ENCODE measurements around the gene TAGAP.

DNA sequence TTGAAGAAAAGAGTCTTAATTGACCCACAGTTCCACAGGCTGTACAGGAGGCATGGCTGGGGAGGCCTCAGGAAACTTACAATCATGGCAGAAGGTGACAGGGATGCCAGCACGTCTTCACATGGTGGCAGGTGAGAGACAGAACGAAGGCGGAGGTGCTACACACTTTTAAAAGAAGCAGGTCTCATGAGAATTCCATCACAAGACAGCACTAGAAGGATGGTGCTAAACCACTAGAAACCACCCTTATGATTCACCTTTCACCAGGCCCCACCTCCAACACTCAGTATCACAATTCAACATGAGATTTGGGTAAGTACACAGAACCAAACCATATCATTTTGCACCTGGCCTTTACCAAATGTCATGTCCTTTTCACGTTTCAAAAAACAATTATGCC lies 20.9 kb downstream of the TAGAP start:
- TF ChIP-seq, protein P1, sequence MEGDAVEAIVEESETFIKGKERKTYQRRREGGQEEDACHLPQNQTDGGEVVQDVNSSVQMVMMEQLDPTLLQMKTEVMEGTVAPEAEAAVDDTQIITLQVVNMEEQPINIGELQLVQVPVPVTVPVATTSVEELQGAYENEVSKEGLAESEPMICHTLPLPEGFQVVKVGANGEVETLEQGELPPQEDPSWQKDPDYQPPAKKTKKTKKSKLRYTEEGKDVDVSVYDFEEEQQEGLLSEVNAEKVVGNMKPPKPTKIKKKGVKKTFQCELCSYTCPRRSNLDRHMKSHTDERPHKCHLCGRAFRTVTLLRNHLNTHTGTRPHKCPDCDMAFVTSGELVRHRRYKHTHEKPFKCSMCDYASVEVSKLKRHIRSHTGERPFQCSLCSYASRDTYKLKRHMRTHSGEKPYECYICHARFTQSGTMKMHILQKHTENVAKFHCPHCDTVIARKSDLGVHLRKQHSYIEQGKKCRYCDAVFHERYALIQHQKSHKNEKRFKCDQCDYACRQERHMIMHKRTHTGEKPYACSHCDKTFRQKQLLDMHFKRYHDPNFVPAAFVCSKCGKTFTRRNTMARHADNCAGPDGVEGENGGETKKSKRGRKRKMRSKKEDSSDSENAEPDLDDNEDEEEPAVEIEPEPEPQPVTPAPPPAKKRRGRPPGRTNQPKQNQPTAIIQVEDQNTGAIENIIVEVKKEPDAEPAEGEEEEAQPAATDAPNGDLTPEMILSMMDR (IDR thresholded peaks at IDR 0.05) = no peak
- no peak for TF ChIP-seq POLR2AphosphoS5 (IDR thresholded peaks at IDR 0.05)
- no peak for TF ChIP-seq POLR2A (IDR thresholded peaks at IDR 0.05)
- no peak for TF ChIP-seq EP300 (IDR thresholded peaks at IDR 0.05)
